Uterus (tissue), 2 donors: ENCODE results near the gene TBK1.

Experiments
- CTCF ChIP-seq, 4 experiments: fragments of 200-600 bp in 2 of 4; fragments of 450-650 bp in 2 of 4; sonication (generic) in 2 of 4; IDR thresholded peaks; one replicate each; pipeline ENCODE4 v1.5.1; 2016 to 2019; ENCODE audit warnings: antibody characterized with exemption in 4 of 4, mild to moderate bottlenecking in 2 of 4, moderate library complexity in 1 of 4
- POLR2A ChIP-seq, 2 donors: fragments of 450-650 bp; IDR thresholded peaks; one replicate each; pipeline ENCODE4 v1.6.1; 2016; ENCODE audit warnings: antibody characterized with exemption in 2 of 2, mild to moderate bottlenecking in 1 of 2, moderate library complexity in 1 of 2

DNA sequence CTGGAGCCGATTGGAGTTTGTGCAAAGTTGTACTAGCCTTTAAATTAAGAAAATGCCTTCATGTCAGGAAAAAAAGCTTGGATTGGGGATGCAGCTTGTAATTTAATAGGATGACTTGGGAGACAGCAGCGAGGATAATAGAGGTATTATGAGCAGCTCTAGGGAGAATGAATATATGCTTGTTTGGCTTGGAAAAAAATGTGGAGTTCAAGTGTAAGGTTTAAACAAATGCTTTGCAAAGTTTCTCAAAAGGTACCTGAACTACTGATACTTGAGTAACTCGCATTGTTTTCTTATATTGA is 93.1 kb downstream of the TBK1 start:
- TF ChIP-seq CTCF (IDR thresholded peaks at IDR 0.05) (no peak), POLR2A (IDR thresholded peaks at IDR 0.05) (no peak)
